Effector memory CD8-positive, alpha-beta T cell (primary cell): ENCODE data around the gene ZCRB1.
A peak's percentile ranks its signal among the peaks of the same experiment; 100 is the strongest.

Experiments used
- ATAC-seq: fragments of 150-1000 bp; cut with Tn5 transposase; replicated peaks from 2 replicates; pipeline ENCODE4 v1.10.0; 2021; ENCODE audit warnings: mild to moderate bottlenecking, moderate library complexity
- DNase-seq, 3 experiments: peaks; one replicate each; pipeline ENCODE4 v3.0.0; 2021
- H3K27ac Mint-ChIP-seq, 2 donors: one replicate each; pipeline ENCODE4 v1.8.0; 2022; ENCODE audit warnings: mild to moderate bottlenecking in 2 of 2, mixed read lengths in 2 of 2, moderate library complexity in 2 of 2
- H3K27me3 Mint-ChIP-seq, 2 donors: one replicate each; pipeline ENCODE4 v1.8.0; 2022; ENCODE audit warnings: mixed read lengths in 2 of 2
- H3K36me3 Mint-ChIP-seq: one replicate; pipeline ENCODE4 v1.8.0; 2022; ENCODE audit warnings: mild to moderate bottlenecking, moderate library complexity, mixed read lengths; ENCODE audit not compliant: insufficient read depth
- H3K4me1 Mint-ChIP-seq, 2 donors: one replicate each; pipeline ENCODE4 v1.8.0; 2022; ENCODE audit warnings: low read depth in 2 of 2, mixed read lengths in 2 of 2
- H3K4me3 Mint-ChIP-seq, 2 donors: one replicate each; pipeline ENCODE4 v1.8.0; 2022; ENCODE audit warnings: mild to moderate bottlenecking in 2 of 2, mixed read lengths in 2 of 2, moderate library complexity in 2 of 2
- H3K9me3 Mint-ChIP-seq, 2 donors: one replicate each; pipeline ENCODE4 v1.8.0; 2022; ENCODE audit warnings: mixed read lengths in 2 of 2

The ZCRB1 gene

DNA sequence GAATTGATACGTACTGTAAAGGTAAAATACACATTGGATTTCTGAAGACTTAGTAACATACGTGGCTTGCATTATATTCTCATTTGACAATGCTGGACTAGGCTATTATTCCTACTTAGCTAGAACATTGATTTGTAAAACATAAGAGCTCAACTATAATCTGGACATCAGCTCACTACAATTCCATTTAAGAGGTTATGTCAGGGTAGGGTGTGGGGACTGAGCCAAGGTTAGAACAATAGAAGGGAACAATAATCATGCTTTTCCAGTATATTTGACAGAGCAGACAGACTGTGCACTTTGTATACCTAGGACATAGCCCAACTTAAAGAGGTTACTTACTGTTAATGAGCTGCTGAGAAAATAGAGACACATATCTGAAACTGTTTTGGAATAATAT is 10.8 kb downstream of the ZCRB1 start:
- H3K4me1 Mint-ChIP-seq = peaks cover 0 to 2% of the 10 kb centered on the region in 2 donors
- H3K27me3 Mint-ChIP-seq = no peaks in the 10 kb centered on the region
- no peak overlapping the region for H3K4me3 Mint-ChIP-seq
- no peaks in the 10 kb centered on the region for H3K9me3 Mint-ChIP-seq
- peaks cover 44% of the 10 kb centered on the region for H3K36me3 Mint-ChIP-seq
- H3K27ac Mint-ChIP-seq = no peak overlapping the region
- ATAC-seq (no peak), DNase-seq (no peak)

DNA sequence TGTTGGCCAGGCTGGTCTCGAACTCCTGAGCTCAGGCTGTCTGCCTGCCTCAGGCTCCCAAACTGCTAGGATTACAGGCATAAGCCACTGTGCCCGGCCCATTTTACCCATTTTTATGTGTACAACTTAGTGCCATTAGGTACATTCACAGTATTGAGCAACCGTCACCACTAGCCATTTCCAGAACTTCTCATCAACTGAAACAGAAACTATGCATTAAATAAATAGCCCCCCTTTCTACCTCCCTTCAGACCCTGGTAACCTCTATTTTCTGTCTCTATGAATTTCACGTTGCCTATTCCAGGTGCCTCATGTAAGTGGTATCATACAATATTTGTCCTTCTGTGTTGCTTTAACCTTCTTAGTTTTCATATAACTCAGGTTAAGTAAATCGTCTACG is 15.9 kb downstream of the ZCRB1 start:
- peaks cover 34% of the 10 kb centered on the region for H3K36me3 Mint-ChIP-seq
- H3K4me3 Mint-ChIP-seq = no peak overlapping the region
- DNase-seq = no peak
- H3K27ac Mint-ChIP-seq = no peak overlapping the region
- no peaks in the 10 kb centered on the region for H3K9me3 Mint-ChIP-seq
- no peaks in the 10 kb centered on the region for H3K4me1 Mint-ChIP-seq
- H3K27me3 Mint-ChIP-seq = no peaks in the 10 kb centered on the region
- ATAC-seq = no peak

DNA sequence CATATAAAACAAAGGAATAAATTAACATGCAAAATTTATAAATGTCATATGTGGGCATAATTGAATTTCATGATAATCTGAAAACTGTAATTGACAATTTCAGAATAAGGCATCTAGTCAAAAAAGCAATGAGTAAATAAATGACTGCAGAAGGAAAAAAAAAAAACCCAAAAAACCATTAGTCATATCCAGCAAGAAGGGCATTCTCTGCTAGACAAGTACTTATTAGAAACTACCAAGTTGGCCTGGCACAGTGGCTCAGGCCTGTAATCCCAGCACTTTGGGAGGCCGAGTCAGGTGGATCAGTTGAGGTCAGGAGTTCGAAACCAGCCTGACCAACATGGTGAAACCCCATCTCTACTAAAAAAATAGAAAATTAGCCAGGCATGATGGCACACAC is 17.5 kb downstream of the ZCRB1 start:
- Mint-ChIP-seq H3K9me3 (no peaks in the 10 kb centered on the region), H3K27me3 (no peaks in the 10 kb centered on the region), H3K27ac (no peak overlapping the region), H3K4me1 (no peaks in the 10 kb centered on the region), H3K4me3 (no peak overlapping the region), H3K36me3 (peaks cover 20% of the 10 kb centered on the region)
- ATAC-seq (no peak), DNase-seq (no peak)

DNA sequence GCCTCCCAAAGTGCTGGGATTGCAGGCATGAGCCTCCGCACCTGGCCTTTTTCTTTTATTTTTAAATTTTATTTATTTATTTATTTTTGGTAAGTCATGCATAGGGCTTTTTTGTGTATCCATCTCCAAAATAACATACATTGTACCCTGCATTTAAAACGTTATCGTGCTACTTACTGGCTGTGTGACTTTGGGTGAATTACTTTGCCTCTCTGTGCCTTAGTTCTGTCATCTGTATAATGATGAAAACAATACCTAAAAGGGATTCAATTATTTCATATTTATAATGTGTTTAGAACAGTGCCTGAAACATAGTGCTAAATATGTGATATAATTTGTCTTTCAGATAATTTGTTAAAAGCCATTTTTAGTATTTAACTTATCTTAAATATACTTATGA is 19.6 kb downstream of the ZCRB1 start:
- Mint-ChIP-seq H3K27me3 (no peaks in the 10 kb centered on the region), H3K4me3 (no peak overlapping the region), H3K9me3 (no peaks in the 10 kb centered on the region), H3K36me3 (peaks cover 3% of the 10 kb centered on the region), H3K4me1 (no peaks in the 10 kb centered on the region), H3K27ac (no peak overlapping the region)
- DNase-seq (no peak), ATAC-seq (no peak)

DNA sequence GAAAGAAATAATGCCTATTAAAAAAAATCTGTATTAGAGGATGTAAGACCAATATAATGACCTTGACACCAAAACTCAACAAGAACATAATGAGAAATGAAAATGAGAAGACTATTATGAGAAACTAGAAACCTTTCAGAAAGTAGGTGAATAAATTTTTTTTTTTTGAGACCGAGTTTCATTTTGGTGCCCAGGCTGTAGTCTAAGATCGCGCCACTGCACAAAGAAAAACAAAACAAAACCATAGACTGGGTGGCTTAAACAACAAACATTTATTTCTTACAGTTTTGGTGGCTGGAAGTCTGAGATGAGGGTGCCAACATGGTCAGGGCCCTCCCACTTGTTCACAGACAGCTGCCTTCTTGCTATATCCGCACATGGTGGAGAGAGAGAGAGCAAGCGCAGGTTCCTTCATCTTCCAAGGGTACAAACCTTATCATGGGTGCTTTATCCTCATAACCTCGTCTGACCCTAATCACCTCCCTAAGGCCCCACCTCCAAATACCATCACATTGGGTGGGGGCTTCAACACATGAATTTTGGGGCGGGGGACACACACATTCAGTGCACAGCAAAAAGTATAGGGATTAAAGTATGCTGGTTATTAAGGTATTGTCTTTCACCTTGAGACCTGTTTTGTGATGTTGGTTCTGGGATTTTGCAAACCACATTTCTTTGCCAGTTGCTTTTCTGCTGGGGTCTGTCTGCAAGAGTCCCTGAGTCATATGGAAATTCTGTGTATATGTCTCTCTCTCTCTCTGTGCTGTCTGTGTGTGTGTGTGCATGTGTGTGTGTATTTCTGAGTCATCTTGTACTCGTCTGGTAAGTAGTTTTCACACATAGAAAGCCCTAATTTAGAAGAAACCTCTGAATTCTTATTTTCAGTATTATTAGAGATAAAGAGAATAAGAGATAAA is 26.2 kb downstream of the ZCRB1 start:
- ATAC-seq (peak; percentile 84), DNase-seq (peak; percentile 22 to 51 (median 26))
- Mint-ChIP-seq H3K27ac (peak overlapping the region; percentile 69 to 87), H3K9me3 (no peaks in the 10 kb centered on the region), H3K4me1 (peaks cover 11% of the 10 kb centered on the region in 2 donors), H3K36me3 (no peaks in the 10 kb centered on the region), H3K4me3 (peak overlapping the region; percentile 62 to 72), H3K27me3 (no peaks in the 10 kb centered on the region)

DNA sequence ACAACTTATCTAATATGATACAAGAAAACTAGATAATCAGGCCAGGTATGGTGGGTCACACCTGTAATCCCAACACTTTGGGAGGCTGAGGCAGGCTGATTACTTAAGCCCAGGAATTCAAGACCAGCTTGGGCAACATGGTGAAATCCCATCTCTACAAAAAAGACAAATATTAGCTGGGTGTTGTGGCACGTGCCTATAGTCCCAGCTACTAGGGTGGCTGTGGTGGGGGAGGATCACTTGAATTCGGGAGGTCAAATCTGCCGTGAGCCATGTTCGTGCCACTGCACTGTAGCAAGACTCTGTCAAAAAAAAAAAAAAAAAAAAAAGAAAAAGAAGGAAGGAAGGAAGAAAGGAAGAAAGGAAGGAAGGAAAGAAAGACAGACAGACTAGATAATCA is 27.0 kb downstream of the ZCRB1 start:
- peaks cover 11% of the 10 kb centered on the region in 2 donors for H3K4me1 Mint-ChIP-seq
- no peaks in the 10 kb centered on the region for H3K27me3 Mint-ChIP-seq
- peak overlapping the region; percentile 69 to 87 for H3K27ac Mint-ChIP-seq
- H3K36me3 Mint-ChIP-seq = no peaks in the 10 kb centered on the region
- DNase-seq = no peak
- no peak for ATAC-seq
- H3K9me3 Mint-ChIP-seq = no peaks in the 10 kb centered on the region
- peak overlapping the region; percentile 62 to 72 for H3K4me3 Mint-ChIP-seq

DNA sequence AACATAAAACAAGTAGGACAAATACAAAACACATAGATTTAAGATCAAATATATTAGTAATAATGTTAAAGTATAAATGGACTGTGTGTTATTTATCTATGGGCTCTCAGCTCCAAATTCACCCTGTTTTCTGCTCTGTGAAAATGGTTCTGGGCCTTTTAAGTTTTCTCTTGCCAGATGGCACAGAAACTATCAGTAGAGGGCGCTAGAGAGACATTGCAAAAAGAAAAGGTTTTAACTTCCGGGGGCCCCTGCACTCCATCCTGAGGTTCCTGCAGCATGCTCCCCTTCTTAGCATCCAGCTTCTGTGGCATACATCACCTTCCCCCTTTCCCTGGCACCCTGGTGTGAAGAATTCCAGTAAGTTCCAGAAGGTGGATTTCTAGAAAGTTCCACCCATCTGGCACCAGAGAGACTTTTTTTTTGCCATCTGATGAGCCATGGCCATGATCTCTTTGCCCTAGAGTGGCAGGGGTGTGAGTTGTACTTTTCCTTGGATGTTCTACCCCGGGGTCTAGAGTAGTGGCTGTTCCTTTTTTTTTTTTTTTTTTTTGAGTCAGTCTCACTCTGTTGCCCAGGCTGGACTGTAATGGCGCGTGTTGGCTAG is 29.3 kb downstream of the ZCRB1 start:
- no peaks in the 10 kb centered on the region for H3K36me3 Mint-ChIP-seq
- ATAC-seq (no peak), DNase-seq (no peak)
- peaks cover 11% of the 10 kb centered on the region in 2 donors for H3K4me1 Mint-ChIP-seq
- no peak overlapping the region for H3K4me3 Mint-ChIP-seq
- H3K9me3 Mint-ChIP-seq = no peaks in the 10 kb centered on the region
- H3K27me3 Mint-ChIP-seq = no peaks in the 10 kb centered on the region
- no peak overlapping the region for H3K27ac Mint-ChIP-seq

DNA sequence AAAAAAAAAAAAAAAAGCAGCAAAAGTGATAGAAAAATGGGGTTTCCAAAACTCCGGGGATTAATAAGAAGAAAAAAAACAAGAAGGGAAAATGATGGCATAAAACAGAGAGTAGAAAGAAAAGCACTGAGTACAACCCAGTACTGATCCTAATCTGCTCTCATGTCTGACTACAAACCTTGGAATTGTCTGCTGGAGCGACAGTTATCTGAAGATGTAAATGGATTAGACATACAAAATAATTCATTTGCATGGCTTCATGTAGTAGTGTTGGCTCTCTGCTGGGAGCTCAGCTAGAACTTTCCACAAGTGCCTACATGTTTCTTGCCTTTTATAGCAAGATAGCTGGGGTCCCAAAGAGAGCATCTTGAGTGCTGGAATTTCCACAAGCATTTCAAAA is 34.2 kb downstream of the ZCRB1 start:
- Mint-ChIP-seq H3K27me3 (peaks cover 21 to 30% of the 10 kb centered on the region in 2 donors), H3K4me3 (no peak overlapping the region), H3K4me1 (no peaks in the 10 kb centered on the region), H3K27ac (no peak overlapping the region), H3K36me3 (no peaks in the 10 kb centered on the region), H3K9me3 (no peaks in the 10 kb centered on the region)
- no peak for DNase-seq
- no peak for ATAC-seq

DNA sequence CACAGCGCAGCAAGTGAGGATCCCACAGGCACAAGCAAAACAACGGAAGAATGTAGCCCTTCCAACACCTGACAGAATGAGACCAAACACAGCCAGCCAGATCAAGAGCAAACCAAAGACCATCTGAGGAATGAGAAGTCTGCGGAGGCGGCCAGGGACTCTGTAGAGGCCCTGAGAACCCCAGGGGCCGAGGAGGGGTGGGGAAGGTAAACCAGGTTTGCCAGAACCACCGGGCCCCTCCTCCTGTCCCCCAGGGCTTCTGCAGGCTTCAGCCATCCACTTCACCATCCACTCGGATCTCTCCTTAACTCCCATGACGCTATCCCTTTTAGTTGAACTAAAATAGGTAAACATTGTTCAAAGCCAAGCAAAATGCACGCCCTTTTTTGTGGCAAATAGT is 37.4 kb downstream of the ZCRB1 start:
- H3K4me3 Mint-ChIP-seq = no peak overlapping the region
- H3K36me3 Mint-ChIP-seq = no peaks in the 10 kb centered on the region
- no peak for ATAC-seq
- DNase-seq = no peak
- H3K9me3 Mint-ChIP-seq = no peaks in the 10 kb centered on the region
- no peaks in the 10 kb centered on the region for H3K4me1 Mint-ChIP-seq
- H3K27me3 Mint-ChIP-seq = peaks cover 21 to 30% of the 10 kb centered on the region in 2 donors
- H3K27ac Mint-ChIP-seq = no peak overlapping the region

DNA sequence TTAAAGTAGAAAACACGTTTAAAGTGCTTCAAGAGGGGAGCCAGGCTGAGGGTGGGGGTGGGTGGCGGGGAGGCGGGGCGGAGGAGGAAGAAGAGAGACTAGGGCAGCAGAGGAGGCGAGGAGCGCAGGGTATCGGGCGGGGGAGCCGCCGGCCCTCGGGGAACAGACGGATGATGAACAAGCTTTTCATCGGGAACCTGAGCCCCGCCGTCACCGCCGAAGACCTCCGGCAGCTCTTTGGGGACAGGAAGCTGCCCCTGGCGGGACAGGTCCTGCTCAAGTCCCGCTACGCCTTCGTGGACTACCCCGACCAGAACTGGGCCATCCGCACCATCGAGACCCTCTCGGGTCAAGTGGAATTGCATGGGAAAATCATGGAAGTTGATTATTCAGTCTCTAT is 39.2 kb downstream of the ZCRB1 start:
- H3K36me3 Mint-ChIP-seq = no peaks in the 10 kb centered on the region
- DNase-seq (no peak), ATAC-seq (no peak)
- H3K27ac Mint-ChIP-seq = no peak overlapping the region
- H3K9me3 Mint-ChIP-seq = no peaks in the 10 kb centered on the region
- H3K27me3 Mint-ChIP-seq = peaks cover 21 to 30% of the 10 kb centered on the region in 2 donors
- no peak overlapping the region for H3K4me3 Mint-ChIP-seq
- H3K4me1 Mint-ChIP-seq = no peaks in the 10 kb centered on the region

DNA sequence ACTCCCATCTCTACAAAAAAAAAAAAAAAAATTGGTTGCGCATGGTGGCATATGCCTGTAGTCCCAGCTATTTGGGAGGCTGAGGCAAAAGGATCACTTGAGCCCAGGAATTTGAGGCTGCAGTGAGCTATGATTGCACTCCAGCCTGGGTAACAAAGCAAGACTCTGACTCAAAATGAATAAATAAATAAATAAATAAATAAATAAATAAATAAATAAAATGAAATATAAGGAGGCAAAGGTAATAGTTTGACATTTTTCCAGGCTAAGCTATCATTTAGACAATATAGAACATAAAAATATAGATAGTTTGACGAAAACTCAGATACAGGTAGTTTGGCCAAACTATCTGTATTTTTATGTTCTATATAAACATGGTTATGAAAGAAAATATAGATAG is 40.5 kb downstream of the ZCRB1 start:
- Mint-ChIP-seq H3K9me3 (no peaks in the 10 kb centered on the region), H3K36me3 (no peaks in the 10 kb centered on the region)

DNA sequence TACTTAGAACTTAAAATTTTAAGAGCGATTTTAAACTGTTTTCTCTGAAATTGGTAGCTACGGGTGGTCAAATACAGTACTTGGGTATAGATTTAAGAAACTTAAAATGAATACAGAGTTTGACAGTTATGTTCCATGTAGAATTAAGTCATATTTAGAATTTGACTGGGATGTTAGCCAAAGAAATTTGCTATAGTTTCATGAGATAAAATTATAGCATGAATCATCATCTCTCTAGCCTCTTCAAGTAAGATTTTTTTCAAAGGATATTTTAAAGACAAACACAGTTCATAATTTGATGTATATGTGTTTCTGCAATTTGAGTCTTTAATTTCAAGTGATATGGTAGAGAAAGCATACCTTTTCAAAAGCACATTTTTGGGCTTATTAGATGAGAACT is 41.0 kb downstream of the ZCRB1 start:
- no peaks in the 10 kb centered on the region for H3K36me3 Mint-ChIP-seq
- no peaks in the 10 kb centered on the region for H3K9me3 Mint-ChIP-seq

More for the DNA sequence above, 40.5 kb downstream of the ZCRB1 start:
- DNase-seq (no peak), ATAC-seq (no peak)
- no peak overlapping the region for H3K4me3 Mint-ChIP-seq
- peaks cover 21 to 30% of the 10 kb centered on the region in 2 donors for H3K27me3 Mint-ChIP-seq
- H3K4me1 Mint-ChIP-seq = no peaks in the 10 kb centered on the region
- no peak overlapping the region for H3K27ac Mint-ChIP-seq

DNA sequence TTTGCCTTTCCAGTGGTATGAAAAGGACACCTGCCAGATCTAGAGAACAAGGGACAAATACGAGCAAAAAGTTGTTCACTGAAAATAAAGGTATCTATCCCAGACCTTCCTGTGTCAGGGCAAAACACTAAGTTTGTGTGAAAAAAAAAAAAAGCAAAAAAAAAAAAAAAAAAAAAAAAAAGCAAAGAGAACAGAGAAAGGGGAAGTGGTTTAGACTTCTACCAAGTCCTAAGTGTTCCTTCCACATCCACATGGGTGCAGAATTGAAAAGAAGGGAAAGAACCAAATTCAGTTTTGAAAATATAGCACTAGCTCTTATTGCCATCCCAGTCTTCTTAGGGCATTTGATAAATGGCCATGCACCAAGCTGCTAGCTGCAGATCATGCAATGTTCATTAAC is 41.7 kb downstream of the ZCRB1 start:
- ATAC-seq = no peak
- H3K27me3 Mint-ChIP-seq = peaks cover 17 to 23% of the 10 kb centered on the region in 2 donors

More for the DNA sequence above, 41.0 kb downstream of the ZCRB1 start:
- peaks cover 21 to 30% of the 10 kb centered on the region in 2 donors for H3K27me3 Mint-ChIP-seq
- no peak for DNase-seq
- no peaks in the 10 kb centered on the region for H3K4me1 Mint-ChIP-seq
- H3K27ac Mint-ChIP-seq = no peak overlapping the region
- ATAC-seq = no peak
- H3K4me3 Mint-ChIP-seq = no peak overlapping the region

DNA sequence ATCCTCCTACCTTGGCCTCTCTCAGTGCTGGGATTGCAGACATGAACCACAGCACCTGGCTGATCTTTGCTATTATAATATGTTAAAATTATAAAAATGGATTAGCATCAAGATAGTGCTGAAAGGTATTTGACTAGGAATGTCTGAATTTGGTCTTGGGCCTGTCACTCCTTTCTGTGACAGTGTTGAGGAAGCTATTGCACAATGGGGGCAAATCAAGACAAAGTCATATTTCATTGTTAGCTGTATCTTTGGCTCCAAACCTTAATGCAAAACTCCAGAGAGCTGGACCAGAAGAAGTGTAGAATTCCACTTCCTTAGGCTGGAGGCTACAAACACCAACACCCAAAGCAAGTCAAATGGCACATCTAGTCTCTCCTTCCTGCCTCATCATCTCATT is 42.2 kb downstream of the ZCRB1 start:
- H3K4me3 Mint-ChIP-seq = no peak overlapping the region
- DNase-seq (no peak), ATAC-seq (no peak)
- H3K9me3 Mint-ChIP-seq = no peaks in the 10 kb centered on the region
- H3K4me1 Mint-ChIP-seq = no peaks in the 10 kb centered on the region
- peaks cover 16 to 19% of the 10 kb centered on the region in 2 donors for H3K27me3 Mint-ChIP-seq
- H3K27ac Mint-ChIP-seq = no peak overlapping the region
- no peaks in the 10 kb centered on the region for H3K36me3 Mint-ChIP-seq

More for the DNA sequence above, 41.7 kb downstream of the ZCRB1 start:
- no peaks in the 10 kb centered on the region for H3K36me3 Mint-ChIP-seq
- H3K4me1 Mint-ChIP-seq = no peaks in the 10 kb centered on the region
- H3K27ac Mint-ChIP-seq = no peak overlapping the region
- no peak for DNase-seq
- no peaks in the 10 kb centered on the region for H3K9me3 Mint-ChIP-seq
- H3K4me3 Mint-ChIP-seq = no peak overlapping the region
